Left cardiac atrium (tissue), 4 donors: Measurements from ENCODE around the gene TDP1. TPM values are rescaled to one million over a fixed set of nuclear protein-coding genes. Genes with fewer than 3 reads are reported as not detected.
"Not testable (repeated sequence)": the region's sequence is repeated elsewhere in the genome, so short reads cannot be mapped to it uniquely, and the experiment has no call there.

ENCODE experiments used
- ATAC-seq, 2 donors: fragments of 200-7000 bp; cut with Tn5 transposase; one replicate each; pipeline ENCODE4 v1.9.1; 2020; ENCODE audit warnings: mild to moderate bottlenecking in 2 of 2, moderate library complexity in 2 of 2
- DNase-seq: peaks from one replicate; pipeline ENCODE4 v3.0.0-alpha.2; 2020
- intact Hi-C, 2 donors: fragments of 100-400 bp; cut with DNase I; formaldehyde crosslinking; loops; one replicate each; pipeline versions ENCODE4 v1.14.1 to v1.15.1; 2022 to 2023
- total RNA-seq, 2 donors: library from RNA; stranded (reverse); fragmentation: NEBNext Ultra II Directional; extraction: Animal tissue kit (Norgen Biotek cat#: 25700); gene quantifications; one replicate each; pipeline ENCODE4 v1.2.1, GENCODE V29; 2021
- donor health status: DM: no; HTN: yes; CAD: no.
- donor health status: DM: no; HTN: yes; CAD: no; lungs with severe emphysema.
- donor health status: DM: yes; HTN: yes; CAD: no.
- donor health status: Dilated cardiomyopathy.

The TDP1 gene
- total RNA-seq, 2 donors from 2014 or later, result 4.9 to 6.3 TPM

DNA sequence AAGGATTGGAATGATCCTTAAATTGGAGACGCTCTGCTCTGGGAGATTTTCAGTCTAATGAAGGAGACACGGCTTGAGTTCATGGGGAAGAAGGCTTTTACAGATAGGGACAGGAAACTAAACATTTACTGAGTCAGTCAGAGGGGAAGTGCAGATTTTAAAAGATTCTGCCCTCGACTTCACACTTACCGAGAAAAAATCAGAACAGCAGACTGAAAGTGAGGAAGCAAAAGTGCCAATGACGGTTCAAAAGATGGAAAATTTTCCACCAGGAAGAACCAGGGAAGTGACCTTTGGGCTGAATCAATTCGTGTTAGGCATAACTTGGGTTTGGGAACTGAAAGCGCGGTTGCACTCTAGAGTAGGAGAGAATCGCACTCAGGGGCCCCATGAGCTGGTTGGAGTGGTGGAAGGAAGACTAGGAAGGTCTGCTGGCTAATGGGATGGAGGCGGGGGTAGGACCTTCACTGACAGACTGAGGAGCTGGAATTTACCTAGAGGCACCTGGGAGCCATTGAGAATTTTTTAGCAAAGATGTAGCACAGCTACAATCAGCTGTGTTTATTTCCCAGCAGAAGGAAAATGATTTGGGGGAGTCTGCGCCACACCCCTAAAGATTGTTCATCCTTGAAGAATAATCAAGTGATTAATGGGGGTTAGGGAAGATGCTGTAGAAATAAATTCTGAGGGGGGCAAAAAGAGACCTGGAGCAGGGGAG, 107.3 kb downstream of the TDP1 start:
- ATAC-seq, result no peak
- intact Hi-C loops, result loop anchor here in 1 of 2 donors (10.0 kb wide), 1 partner anchor 172 kb away; no protein-coding TSS in a partner anchor

DNA sequence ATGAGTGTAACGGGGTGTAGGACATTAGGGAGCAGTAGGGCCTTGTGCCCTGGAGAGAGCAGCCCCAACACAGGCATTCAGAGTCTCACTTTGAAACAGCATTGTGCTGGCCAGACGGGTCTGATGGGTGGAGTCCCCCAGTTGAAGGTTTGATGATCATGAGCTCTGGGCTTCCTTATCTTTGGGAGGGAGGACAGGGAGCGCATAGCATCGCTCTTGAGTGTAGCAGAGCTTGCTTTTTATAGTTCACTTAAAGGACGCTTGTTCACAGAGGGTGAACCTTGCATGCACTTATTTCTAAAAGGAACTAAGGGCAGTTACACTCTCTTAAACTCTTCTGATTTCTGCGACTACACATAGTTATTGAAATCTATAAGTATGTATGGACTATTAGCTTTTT, 116.6 kb downstream of the TDP1 start:
- no peak for DNase-seq
- intact Hi-C loops, result no loop called here
- peak; percentile 65 to 68 for ATAC-seq

More for the DNA sequence above, 107.3 kb downstream of the TDP1 start:
- no peak for DNase-seq

DNA sequence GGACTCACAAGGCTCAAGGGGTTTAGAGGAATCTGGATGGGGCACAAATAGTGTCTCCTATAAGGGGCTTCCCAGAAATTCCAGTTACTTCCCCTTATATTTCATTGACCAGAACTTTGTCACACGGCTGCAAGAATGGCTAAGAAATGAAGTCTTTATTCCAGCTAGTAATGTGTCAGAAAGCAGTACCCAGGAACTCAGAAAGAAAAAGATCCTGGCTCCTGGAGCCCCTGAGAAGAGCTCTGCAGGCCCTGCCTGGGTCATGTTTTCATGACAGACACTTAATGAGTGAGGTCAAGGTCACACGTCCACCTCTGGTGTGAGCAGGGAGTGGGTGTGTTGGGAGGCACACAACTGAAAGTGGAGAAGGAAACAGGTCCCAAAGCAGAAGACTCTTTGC, 123.8 kb downstream of the TDP1 start:
- no peak for ATAC-seq
- no peak for DNase-seq
- intact Hi-C loops, result no loop called here

GRCh38 chr14:90087433-90087832, 131.7 kb downstream of the TDP1 start:
- intact Hi-C loops, result no loop called here
- ATAC-seq, result peak; percentile 88 to 97
- peak; percentile 58 for DNase-seq

DNA sequence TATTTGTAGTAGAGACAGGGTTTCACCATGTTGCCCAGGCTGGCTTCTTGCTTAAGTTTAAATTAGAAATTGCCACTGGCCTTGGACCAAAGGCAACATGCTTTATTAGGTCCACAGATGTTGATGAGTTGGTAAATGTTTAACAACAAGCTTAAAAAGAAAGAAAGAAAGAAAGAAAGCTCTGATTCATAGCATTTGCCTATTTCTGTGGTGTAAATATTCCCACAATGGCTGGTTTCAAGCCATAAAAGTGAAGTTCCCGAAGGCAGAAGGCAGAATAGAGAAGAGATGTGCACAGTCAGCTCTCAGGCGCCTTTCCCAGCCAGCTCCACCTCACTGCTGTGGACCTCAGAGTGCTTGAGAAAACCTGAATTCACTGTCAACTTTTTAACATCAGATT, 132.4 kb downstream of the TDP1 start:
- ATAC-seq (no peak), DNase-seq (no peak)
- intact Hi-C loops, result no loop called here

DNA sequence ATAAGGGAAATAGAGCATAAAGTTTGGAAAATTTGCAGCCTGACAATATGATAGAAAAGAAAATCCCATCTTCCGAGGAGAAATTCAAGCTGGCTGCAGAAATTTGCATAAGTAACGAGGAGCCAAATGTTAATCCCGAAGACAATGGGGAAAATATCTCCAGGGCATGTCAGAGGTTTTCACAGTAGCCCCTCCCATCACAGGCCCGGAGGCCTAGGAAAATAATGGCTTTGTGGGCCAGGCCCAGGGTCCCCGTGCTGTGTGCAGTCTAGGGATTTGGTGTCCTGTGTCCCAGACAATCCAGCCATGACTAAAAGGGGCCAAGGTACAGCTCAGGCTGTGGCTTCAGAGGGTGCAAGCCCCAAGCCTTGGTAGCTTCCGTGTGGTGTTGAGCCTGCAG, 133.8 kb downstream of the TDP1 start:
- ATAC-seq, DNase-seq, intact Hi-C loops: not testable (repeated sequence)

GRCh38 chr14:90091393-90091792, 135.7 kb downstream of the TDP1 start:
- intact Hi-C loops, result no loop called here
- DNase-seq, result no peak
- peak; percentile 36 to 66 for ATAC-seq

DNA sequence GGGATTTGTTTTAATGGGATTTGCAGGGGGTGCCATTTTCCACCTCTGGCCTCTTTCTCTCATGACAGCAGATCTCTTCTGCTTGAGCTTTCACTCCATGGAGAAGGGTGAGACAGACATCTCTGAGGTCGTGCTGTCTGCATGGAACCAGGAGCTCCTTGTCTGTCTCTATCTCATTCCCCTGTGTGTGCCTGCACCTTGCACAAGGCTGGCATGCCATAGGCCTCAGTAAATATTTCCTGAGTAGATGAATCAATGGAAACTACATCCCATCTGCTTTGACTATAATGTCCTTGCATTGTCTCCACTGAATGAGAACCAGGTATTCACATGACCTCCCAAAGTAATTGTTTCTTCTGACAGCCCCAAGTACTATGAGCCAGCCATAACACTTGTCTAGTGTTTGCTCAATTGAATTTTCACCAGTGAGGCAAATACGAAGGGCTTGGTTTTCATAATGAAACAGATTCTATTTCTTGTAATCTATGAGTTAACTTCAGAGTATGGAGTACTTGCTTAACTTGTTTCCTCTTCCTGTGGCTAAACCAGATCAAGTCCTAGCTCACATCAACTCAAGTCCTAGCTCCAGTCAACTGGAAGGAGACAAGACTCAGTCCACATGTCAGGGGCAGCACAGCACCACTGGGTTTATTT, 138.3 kb downstream of the TDP1 start:
- no peak for ATAC-seq
- intact Hi-C loops, result no loop called here
- DNase-seq, result no peak

Other genes with a start within 250 kb of the TDP1 start
- 1 to 10 TPM; 2.8 to 3.8 TPM for gene EFCAB11, start 1.2 kb upstream of the TDP1 start, total RNA-seq
- 1 to 10 TPM; 2.4 to 2.6 TPM for gene KCNK13, start 106.1 kb downstream of the TDP1 start, total RNA-seq